Kidney epithelial cell (primary cell): Measurements from ENCODE around the gene GPATCH11. TPM values are rescaled to one million over a fixed set of nuclear protein-coding genes. Genes with fewer than 3 reads are reported as not detected.

Experiments used
- DNase-seq: peaks from one replicate; pipeline ENCODE4 v3.0.0-alpha.2; 2010; ENCODE audit warnings: low read depth
- H3K27me3 ChIP-seq: 2 replicates; pipeline ENCODE4 v1.6.0; 2011; ENCODE audit warnings: low read length; ENCODE audit not compliant: control insufficient read depth, insufficient read depth
- H3K36me3 ChIP-seq: 2 replicates; pipeline ENCODE4 v1.5.1; 2011; ENCODE audit warnings: low read length; ENCODE audit not compliant: control insufficient read depth, insufficient read depth
- H3K4me3 ChIP-seq: 2 replicates; pipeline ENCODE4 v1.5.1; 2011; ENCODE audit warnings: low read depth, mild to moderate bottlenecking, control low read depth, low read length
- total RNA-seq: library from RNA; depleted of rRNA; stranded (reverse); fragments of >200 nt; gene quantifications from 2 replicates; pipeline ENCODE4 v1.2.3, GENCODE V29; 2015
- TF ChIP-seq, protein P1 (sequence below): IDR thresholded peaks from 2 replicates; pipeline ENCODE4 v1.5.1; 2011; ENCODE audit warnings: mild to moderate bottlenecking, moderate library complexity, low read length, control low read depth, inconsistent platforms; ENCODE audit not compliant: insufficient read depth, poor library complexity, severe bottlenecking

GPATCH11 gene
- total RNA-seq, 1 donor from 2014 or later = 6.1 TPM

DNA sequence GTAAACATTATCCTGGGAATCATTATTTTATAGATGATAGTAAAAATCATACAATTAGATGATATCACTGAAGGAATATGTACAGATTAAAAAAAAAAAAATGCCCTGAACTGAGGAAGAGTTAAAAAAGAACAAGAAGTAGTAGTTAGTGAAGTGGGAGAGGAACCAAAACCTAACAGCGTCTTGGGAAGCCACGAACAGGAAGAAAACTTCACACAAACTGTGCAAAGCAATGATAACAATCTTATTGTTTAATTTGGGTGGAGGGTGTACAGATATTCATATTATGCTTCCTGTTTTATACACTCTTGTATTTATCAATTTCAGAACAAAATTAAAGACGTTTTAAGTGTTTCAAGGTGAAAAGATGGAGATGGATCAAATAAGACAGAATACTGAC is 3.6 kb upstream of the GPATCH11 start:
- DNase-seq = no peak
- Histone ChIP-seq H3K36me3 (no peaks in the 10 kb centered on the region), H3K27me3 (no peaks in the 10 kb centered on the region), H3K4me3 (no peak overlapping the region)
- TF ChIP-seq, protein P1, sequence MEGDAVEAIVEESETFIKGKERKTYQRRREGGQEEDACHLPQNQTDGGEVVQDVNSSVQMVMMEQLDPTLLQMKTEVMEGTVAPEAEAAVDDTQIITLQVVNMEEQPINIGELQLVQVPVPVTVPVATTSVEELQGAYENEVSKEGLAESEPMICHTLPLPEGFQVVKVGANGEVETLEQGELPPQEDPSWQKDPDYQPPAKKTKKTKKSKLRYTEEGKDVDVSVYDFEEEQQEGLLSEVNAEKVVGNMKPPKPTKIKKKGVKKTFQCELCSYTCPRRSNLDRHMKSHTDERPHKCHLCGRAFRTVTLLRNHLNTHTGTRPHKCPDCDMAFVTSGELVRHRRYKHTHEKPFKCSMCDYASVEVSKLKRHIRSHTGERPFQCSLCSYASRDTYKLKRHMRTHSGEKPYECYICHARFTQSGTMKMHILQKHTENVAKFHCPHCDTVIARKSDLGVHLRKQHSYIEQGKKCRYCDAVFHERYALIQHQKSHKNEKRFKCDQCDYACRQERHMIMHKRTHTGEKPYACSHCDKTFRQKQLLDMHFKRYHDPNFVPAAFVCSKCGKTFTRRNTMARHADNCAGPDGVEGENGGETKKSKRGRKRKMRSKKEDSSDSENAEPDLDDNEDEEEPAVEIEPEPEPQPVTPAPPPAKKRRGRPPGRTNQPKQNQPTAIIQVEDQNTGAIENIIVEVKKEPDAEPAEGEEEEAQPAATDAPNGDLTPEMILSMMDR = no peak

DNA sequence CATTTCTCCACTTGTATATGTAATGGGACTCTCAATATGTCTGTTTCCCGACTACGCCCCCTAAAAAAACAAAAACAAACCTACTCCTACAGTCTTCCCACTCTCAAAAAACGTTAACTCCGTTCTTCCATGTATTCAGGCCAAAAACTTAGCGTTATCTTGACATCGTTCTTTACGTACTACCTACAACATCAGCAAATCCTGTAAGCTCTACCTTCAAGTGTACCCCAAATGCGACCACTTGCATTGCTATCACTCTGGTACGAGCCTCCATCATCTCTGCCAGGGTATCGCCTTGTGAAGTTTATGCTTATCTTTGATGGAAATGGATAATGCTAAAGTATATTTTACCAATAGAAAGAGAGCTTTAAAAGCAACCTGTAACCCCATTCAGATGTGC is 479 bp downstream of the GPATCH11 start:
- Histone ChIP-seq H3K4me3 (peak overlapping the region; percentile 96), H3K36me3 (no peaks in the 10 kb centered on the region), H3K27me3 (no peaks in the 10 kb centered on the region)
- TF ChIP-seq, protein P1 = no peak
- DNase-seq = no peak

DNA sequence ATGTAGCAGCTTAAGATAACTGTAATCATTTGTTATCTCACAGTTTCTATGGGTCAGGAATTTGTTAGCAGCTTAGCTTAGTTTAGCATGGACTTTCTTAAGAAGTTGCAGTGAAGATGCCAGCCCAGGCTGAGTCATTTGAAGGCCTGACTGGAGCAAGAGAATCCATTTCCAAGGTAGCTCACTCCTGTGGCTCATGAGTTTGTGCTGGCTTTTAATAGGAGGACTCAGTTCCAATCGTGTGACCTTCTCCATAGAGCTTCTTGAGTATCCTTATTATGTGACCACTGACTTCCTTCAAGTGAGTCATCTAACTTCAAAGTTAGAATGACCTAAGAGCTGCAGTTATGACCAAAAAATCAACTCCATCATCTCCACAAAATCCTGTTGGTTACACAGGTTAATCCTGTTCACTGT is 1.4 kb downstream of the GPATCH11 start:
- TF ChIP-seq, protein P1 = no peak
- Histone ChIP-seq H3K36me3 (no peaks in the 10 kb centered on the region), H3K4me3 (no peak overlapping the region)

DNA sequence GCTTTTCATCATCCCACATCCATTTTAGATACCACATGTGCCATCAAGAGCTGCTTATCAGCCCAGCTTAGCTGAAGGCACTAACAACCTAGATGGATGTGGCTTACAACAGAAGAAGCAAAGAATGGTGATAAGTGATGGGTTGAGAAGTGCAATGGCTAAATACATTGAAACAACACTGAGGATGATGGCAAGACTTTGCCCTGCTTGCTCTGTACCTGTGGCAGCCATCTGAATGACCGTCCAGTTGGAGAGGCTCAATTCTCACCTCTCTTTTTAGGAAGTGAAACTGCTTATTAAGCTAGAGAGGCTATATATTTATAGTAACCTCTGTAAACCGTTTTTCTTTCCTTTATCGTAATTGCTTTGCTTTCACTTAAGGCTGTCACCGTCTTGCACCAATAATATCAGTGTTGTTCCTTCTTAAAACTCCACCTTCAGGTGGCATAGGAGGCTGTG is 5.7 kb downstream of the GPATCH11 start:
- H3K4me3 ChIP-seq = no peak overlapping the region
- TF ChIP-seq, protein P1 = no peak
- H3K36me3 ChIP-seq = no peaks in the 10 kb centered on the region
- H3K27me3 ChIP-seq = no peaks in the 10 kb centered on the region
- no peak for DNase-seq

More for the DNA sequence above, 1.4 kb downstream of the GPATCH11 start:
- no peaks in the 10 kb centered on the region for H3K27me3 ChIP-seq
- DNase-seq = no peak

DNA sequence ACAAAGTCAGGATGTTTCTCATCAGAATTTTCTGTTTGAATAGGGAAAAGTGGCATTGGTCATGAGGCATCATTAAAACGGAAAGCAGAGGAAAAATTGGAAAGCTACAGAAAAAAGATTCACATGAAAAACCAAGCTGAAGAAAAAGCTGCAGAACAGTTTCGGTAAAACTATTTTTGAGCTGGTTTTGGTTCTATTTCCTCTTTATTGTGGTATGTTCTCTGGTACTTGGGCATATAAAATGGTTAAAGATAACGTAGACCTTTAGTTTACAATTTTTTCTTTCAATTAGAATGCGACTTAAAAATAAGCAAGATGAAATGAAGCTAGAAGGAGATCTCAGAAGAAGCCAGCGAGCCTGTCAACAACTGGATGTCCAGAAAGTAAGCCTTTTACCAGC is 7.6 kb downstream of the GPATCH11 start:
- TF ChIP-seq, protein P1 = no peak
- no peaks in the 10 kb centered on the region for H3K27me3 ChIP-seq
- H3K4me3 ChIP-seq = no peak overlapping the region
- DNase-seq = no peak
- H3K36me3 ChIP-seq = no peaks in the 10 kb centered on the region

DNA sequence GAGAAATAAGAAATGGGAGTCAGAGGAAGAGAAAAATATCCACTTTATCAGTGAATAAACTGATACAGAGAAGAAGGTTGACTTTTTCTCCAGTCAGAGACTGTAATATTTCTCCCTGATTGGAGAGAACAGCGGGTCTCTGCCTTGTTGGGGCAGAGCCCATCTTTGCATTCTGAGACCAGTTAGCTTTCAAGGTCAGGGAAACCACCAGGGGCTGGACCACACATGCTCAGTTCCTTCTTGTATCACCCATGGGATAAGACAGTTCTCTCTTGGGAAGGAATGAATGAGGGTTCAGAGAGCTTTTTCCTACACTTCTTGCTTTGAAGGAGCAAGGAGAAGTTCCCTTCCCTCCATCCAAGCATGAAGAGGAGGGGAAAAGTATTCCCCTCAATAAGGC is 12.2 kb downstream of the GPATCH11 start:
- Histone ChIP-seq H3K4me3 (no peak overlapping the region), H3K36me3 (no peaks in the 10 kb centered on the region), H3K27me3 (no peaks in the 10 kb centered on the region)
- TF ChIP-seq, protein P1 = no peak
- no peak for DNase-seq
